HCT116 (cell line): ENCODE data around the gene SPDYE3. TPM values are rescaled to one million over a fixed set of nuclear protein-coding genes. Genes with fewer than 3 reads are reported as not detected.

ENCODE experiments used
- ATAC-seq: fragments of 200-7000 bp; cut with Tn5 transposase; 2 replicates; pipeline ENCODE4 v1.9.1; 2020; ENCODE audit warnings: mild to moderate bottlenecking, moderate library complexity
- BruUV-seq: library from RNA; stranded (reverse); fragments of 400-500 nt; replicated peaks from 2 replicates; lab custom pipeline; 2021; lab: Mats Ljungman, UMichigan
- CTCF ChIA-PET: fragments of 300-600 bp; sonication (Branson Sonifier 250); formaldehyde crosslinking; loops from one replicate; lab custom pipeline; 2021; ENCODE audit warnings: antibody characterized with exemption; lab: Charles Lee
- POLR2A ChIA-PET: fragments of 300-600, 350-600 bp; sonication (Branson Sonifier 250); formaldehyde crosslinking; loops from one replicate; lab custom pipeline; 2021; ENCODE audit warnings: antibody characterized with exemption; lab: Charles Lee
- RAD21 ChIA-PET, 2 experiments: fragments of 300-600 bp; sonication (Branson Sonifier 250); formaldehyde crosslinking; loops; one replicate each; lab custom pipeline; 2023; ENCODE audit warnings: low total read pairs in 2 of 2; ENCODE audit not compliant: uncharacterized antibody in 2 of 2, unreplicated experiment in 2 of 2, low non-redundant PET in 1 of 2; lab: Charles Lee
- DNase-seq: peaks from one replicate; pipeline ENCODE4 v3.0.0-alpha.2; 2010; ENCODE audit warnings: low read depth, low spot score
- H2AFZ ChIP-seq: fragments of 200-600 bp; shearing (Covaris generic), sonication (generic); 2 replicates; pipeline ENCODE4 v1.6.1; 2017; ENCODE audit warnings: low read depth, mixed run types, mixed read lengths, antibody characterized with exemption, low read length; ENCODE audit not compliant: poor library complexity, severe bottlenecking
- H3K27ac ChIP-seq: 2 replicates; pipeline ENCODE4 v1.5.1; 2012; ENCODE audit warnings: low read depth, low read length
- H3K27me3 ChIP-seq: fragments of 200-600 bp; sonication (generic); 2 replicates; pipeline ENCODE4 v1.6.1; 2016; ENCODE audit warnings: mixed run types, low read length, mixed read lengths; ENCODE audit not compliant: insufficient read depth
- H3K36me3 ChIP-seq, 2 experiments: fragments of 200-500 bp in 1 of 2; fragments of 200-600 bp in 1 of 2; sonication (Bioruptor generic) in 1 of 2; sonication (generic) in 1 of 2; 2 replicates each; pipeline versions ENCODE4 v1.5.1 to v1.6.1; 2014 to 2016; ENCODE audit warnings: low read length in 2 of 2, inconsistent platforms in 1 of 2, mixed read lengths in 1 of 2, mixed run types in 1 of 2; ENCODE audit not compliant: insufficient read depth in 2 of 2, control insufficient read depth in 1 of 2
- H3K4me1 ChIP-seq, 2 experiments: fragments of 200-600 bp in 1 of 2; sonication (generic) in 1 of 2; 2 replicates each; pipeline versions ENCODE4 v1.5.1 to v1.6.1; 2012 to 2017; ENCODE audit warnings: low read length in 2 of 2, inconsistent platforms in 1 of 2, mild to moderate bottlenecking in 1 of 2, mixed read lengths in 1 of 2, mixed run types in 1 of 2, moderate library complexity in 1 of 2; ENCODE audit not compliant: insufficient read depth in 2 of 2, control insufficient read depth in 1 of 2
- H3K4me2 ChIP-seq: fragments of 200-600 bp; sonication (generic); 2 replicates; pipeline ENCODE4 v1.6.1; 2017; ENCODE audit warnings: mixed run types, low read length, mixed read lengths
- H3K4me3 ChIP-seq, 2 experiments: fragments of 200-600 bp in 1 of 2; sonication (generic) in 1 of 2; replicated peaks in 1 of 2; 2 replicates each; pipeline ENCODE4 v1.5.1; 2011 to 2016; ENCODE audit warnings: low read length in 2 of 2, control low read depth in 1 of 2, low read depth in 1 of 2, mild to moderate bottlenecking in 1 of 2, mixed read lengths in 1 of 2, mixed run types in 1 of 2
- H3K79me2 ChIP-seq: fragments of 200-600 bp; sonication (generic); 2 replicates; pipeline ENCODE4 v1.6.1; 2017; ENCODE audit warnings: mild to moderate bottlenecking, mixed run types, low read length, moderate library complexity, mixed read lengths; ENCODE audit not compliant: insufficient read depth
- H3K9ac ChIP-seq: fragments of 200-600 bp; sonication (generic); 2 replicates; pipeline ENCODE4 v1.6.1; 2016; ENCODE audit warnings: low read length, mixed read lengths
- H3K9me2 ChIP-seq: fragments of 200-600 bp; sonication (generic), shearing (Covaris generic); 2 replicates; pipeline ENCODE4 v1.6.1; 2017; ENCODE audit warnings: mixed run types, mild to moderate bottlenecking, moderate library complexity; ENCODE audit not compliant: insufficient read depth
- H3K9me3 ChIP-seq, 2 experiments: fragments of 200-500 bp in 1 of 2; fragments of 200-600 bp in 1 of 2; sonication (Bioruptor generic) in 1 of 2; sonication (generic) in 1 of 2; 2 replicates each; pipeline ENCODE4 v1.6.1; 2014 to 2017; ENCODE audit warnings: low read length in 2 of 2, mixed read lengths in 2 of 2, inconsistent platforms in 1 of 2, low read depth in 1 of 2, mild to moderate bottlenecking in 1 of 2, mixed run types in 1 of 2, moderate library complexity in 1 of 2; ENCODE audit not compliant: control insufficient read depth in 1 of 2, insufficient read depth in 1 of 2
- H4K20me1 ChIP-seq: fragments of 200-600 bp; sonication (generic), shearing (Covaris generic); 2 replicates; pipeline ENCODE4 v1.6.1; 2017; ENCODE audit warnings: mixed run types, mild to moderate bottlenecking, moderate library complexity; ENCODE audit not compliant: insufficient read depth
- CEBPB ChIP-seq: IDR thresholded peaks from 2 replicates; pipeline ENCODE4 v1.6.1; 2012; ENCODE audit warnings: low read depth
- EGR1 ChIP-seq: IDR thresholded peaks from 2 replicates; pipeline ENCODE4 v1.6.1; 2012; ENCODE audit warnings: low read depth
- EZH2 ChIP-seq: fragments of 200-600 bp; sonication (generic); IDR thresholded peaks from 2 replicates; pipeline ENCODE4 v1.6.1; 2017; ENCODE audit warnings: antibody characterized with exemption, mixed run types
- EZH2phosphoT487 ChIP-seq: fragments of 200-600 bp; IDR thresholded peaks from 2 replicates; pipeline ENCODE4 v1.6.1; 2018; ENCODE audit warnings: antibody characterized with exemption, borderline replicate concordance
- FOSL1 ChIP-seq: IDR thresholded peaks from 2 replicates; pipeline ENCODE4 v1.6.1; 2012; ENCODE audit warnings: low read depth
- POLR2AphosphoS5 ChIP-seq: IDR thresholded peaks from 2 replicates; pipeline ENCODE4 v1.6.1; 2011; ENCODE audit warnings: mild to moderate bottlenecking, low read depth, low read length, moderate library complexity
- RAD21 ChIP-seq: IDR thresholded peaks from 2 replicates; pipeline ENCODE4 v1.6.1; 2012; ENCODE audit warnings: low read depth, mild to moderate bottlenecking
- SRF ChIP-seq: IDR thresholded peaks from 2 replicates; pipeline ENCODE4 v1.6.1; 2012; ENCODE audit warnings: low read depth
- TCF7L2 ChIP-seq: IDR thresholded peaks from 2 replicates; pipeline ENCODE4 v1.7.0; 2011; ENCODE audit warnings: borderline replicate concordance, inconsistent platforms; ENCODE audit not compliant: insufficient read depth, insufficient read length; ENCODE audit errors: extremely low read depth
- YY1 ChIP-seq: IDR thresholded peaks from 2 replicates; pipeline ENCODE4 v1.6.1; 2011; ENCODE audit warnings: low read length, low read depth, moderate library complexity, mild to moderate bottlenecking; ENCODE audit not compliant: insufficient replicate concordance; ENCODE audit errors: extremely low read depth
- ZNF274 ChIP-seq: fragments of 200-500 bp; sonication (Bioruptor generic); IDR thresholded peaks from 2 replicates; pipeline ENCODE4 v1.6.1; 2014; ENCODE audit warnings: mild to moderate bottlenecking, low read depth, low read length, inconsistent platforms
- intact Hi-C: fragments of 100-400 bp; cut with micrococcal nuclease; formaldehyde crosslinking; loops from 2 replicates; pipeline ENCODE4 v1.10.0; 2022
- total RNA-seq: library from RNA; stranded (reverse); gene quantifications from one replicate; pipeline ENCODE4 v1.2.1, GENCODE V29; 2021; ENCODE audit not compliant: unreplicated experiment
- TF ChIP-seq, protein P1 (sequence below): IDR thresholded peaks from 2 replicates; pipeline ENCODE4 v1.6.1; 2011; ENCODE audit warnings: mild to moderate bottlenecking, low read length, moderate library complexity; ENCODE audit not compliant: insufficient replicate concordance; ENCODE audit errors: extremely low read depth
- TF ChIP-seq, protein P2 (sequence below): IDR thresholded peaks from 2 replicates; pipeline ENCODE4 v1.6.1; 2012
- TF ChIP-seq, protein P3 (sequence below): IDR thresholded peaks from 2 replicates; pipeline ENCODE4 v1.6.1; 2012; ENCODE audit warnings: low read depth
- TF ChIP-seq, protein P4 (sequence below), 3 experiments: fragments of 200-600 bp in 1 of 3; sonication (generic) in 1 of 3; IDR thresholded peaks in 2 of 3; conservative IDR thresholded peaks in 1 of 3; 2 replicates each; pipeline ENCODE4 v1.5.1; 2012 to 2017; ENCODE audit warnings: low read depth in 2 of 3, low read length in 2 of 3, antibody characterized with exemption in 1 of 3, borderline replicate concordance in 1 of 3, control low read depth in 1 of 3, mild to moderate bottlenecking in 1 of 3, mixed read lengths in 1 of 3, mixed run types in 1 of 3, moderate library complexity in 1 of 3; ENCODE audit not compliant: insufficient read depth in 1 of 3
- TF ChIP-seq, protein P5 (sequence below): IDR thresholded peaks from 2 replicates; pipeline ENCODE4 v1.6.1; 2012

The SPDYE3 gene
- total RNA-seq, 1 experiment from 2014 or later: not detected

DNA sequence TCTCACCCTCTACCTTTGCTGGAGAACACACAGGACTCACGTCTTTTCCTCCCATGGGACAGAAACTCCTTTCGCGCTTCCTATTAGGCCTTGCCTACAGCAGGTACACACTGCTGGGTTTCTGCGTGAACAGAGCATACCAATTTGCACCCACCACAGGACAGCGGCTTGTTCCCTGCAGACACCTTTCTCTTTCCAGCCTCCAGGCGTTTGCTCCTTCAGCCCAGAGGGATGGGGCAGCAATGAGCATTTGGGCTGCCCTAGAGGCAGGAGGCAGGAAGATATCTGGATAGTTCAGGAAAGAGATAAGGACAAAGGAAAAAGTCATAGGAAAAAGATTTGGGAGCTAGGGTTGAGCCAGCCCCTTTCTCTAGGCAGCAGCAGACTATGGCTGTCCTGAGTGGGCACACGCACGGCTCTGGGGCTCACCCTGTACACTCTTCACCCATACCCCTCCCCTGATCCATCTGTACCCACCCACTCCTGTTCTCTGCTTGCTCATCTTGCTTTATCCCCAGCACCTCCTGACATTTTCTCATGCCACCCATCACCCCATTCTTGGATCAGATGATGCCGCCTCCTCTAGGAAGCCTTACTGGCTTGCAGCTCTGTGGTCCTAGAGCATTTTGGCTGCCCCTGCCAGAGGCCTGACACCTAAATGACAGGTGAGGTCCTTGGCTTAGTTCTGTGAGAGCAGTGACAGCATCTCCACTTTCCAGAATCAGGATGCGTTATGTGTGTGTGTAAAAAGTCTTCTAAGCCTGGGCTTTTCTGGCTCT lies 40.7 kb upstream of the SPDYE3 start:
- BruUV-seq: no TSS peak
- no peaks in the 10 kb centered on the region for H3K36me3 ChIP-seq
- H2AFZ ChIP-seq: no peak overlapping the region
- intact Hi-C loops: no loop called here
- no peak overlapping the region for H3K4me3 ChIP-seq
- H4K20me1 ChIP-seq: no peaks in the 10 kb centered on the region
- ATAC-seq (no peak), DNase-seq (no peak)
- H3K9me3 ChIP-seq: no peaks in the 10 kb centered on the region
- H3K79me2 ChIP-seq: peaks cover 13% of the 10 kb centered on the region; the same call in 1 of the 2 replicates
- H3K4me1 ChIP-seq: peaks cover 53 to 72% of the 10 kb centered on the region in 2 experiments
- H3K9me2 ChIP-seq: no peaks in the 10 kb centered on the region
- CTCF ChIA-PET: no interaction called here
- RAD21 ChIA-PET: no interaction called here
- no peaks in the 10 kb centered on the region for H3K27me3 ChIP-seq
- 0 out of 2 replicates have a peak overlapping the region, but pooled peaks have one; percentile 10 for H3K4me2 ChIP-seq
- no peak for TF ChIP-seq EGR1
- TF ChIP-seq EZH2phosphoT487: no peak
- TF ChIP-seq, protein P1, sequence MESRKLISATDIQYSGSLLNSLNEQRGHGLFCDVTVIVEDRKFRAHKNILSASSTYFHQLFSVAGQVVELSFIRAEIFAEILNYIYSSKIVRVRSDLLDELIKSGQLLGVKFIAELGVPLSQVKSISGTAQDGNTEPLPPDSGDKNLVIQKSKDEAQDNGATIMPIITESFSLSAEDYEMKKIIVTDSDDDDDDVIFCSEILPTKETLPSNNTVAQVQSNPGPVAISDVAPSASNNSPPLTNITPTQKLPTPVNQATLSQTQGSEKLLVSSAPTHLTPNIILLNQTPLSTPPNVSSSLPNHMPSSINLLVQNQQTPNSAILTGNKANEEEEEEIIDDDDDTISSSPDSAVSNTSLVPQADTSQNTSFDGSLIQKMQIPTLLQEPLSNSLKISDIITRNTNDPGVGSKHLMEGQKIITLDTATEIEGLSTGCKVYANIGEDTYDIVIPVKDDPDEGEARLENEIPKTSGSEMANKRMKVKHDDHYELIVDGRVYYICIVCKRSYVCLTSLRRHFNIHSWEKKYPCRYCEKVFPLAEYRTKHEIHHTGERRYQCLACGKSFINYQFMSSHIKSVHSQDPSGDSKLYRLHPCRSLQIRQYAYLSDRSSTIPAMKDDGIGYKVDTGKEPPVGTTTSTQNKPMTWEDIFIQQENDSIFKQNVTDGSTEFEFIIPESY: no peak
- no peak for TF ChIP-seq YY1
- TF ChIP-seq, protein P2, sequence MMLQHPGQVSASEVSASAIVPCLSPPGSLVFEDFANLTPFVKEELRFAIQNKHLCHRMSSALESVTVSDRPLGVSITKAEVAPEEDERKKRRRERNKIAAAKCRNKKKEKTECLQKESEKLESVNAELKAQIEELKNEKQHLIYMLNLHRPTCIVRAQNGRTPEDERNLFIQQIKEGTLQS: no peak
- TF ChIP-seq, protein P3, sequence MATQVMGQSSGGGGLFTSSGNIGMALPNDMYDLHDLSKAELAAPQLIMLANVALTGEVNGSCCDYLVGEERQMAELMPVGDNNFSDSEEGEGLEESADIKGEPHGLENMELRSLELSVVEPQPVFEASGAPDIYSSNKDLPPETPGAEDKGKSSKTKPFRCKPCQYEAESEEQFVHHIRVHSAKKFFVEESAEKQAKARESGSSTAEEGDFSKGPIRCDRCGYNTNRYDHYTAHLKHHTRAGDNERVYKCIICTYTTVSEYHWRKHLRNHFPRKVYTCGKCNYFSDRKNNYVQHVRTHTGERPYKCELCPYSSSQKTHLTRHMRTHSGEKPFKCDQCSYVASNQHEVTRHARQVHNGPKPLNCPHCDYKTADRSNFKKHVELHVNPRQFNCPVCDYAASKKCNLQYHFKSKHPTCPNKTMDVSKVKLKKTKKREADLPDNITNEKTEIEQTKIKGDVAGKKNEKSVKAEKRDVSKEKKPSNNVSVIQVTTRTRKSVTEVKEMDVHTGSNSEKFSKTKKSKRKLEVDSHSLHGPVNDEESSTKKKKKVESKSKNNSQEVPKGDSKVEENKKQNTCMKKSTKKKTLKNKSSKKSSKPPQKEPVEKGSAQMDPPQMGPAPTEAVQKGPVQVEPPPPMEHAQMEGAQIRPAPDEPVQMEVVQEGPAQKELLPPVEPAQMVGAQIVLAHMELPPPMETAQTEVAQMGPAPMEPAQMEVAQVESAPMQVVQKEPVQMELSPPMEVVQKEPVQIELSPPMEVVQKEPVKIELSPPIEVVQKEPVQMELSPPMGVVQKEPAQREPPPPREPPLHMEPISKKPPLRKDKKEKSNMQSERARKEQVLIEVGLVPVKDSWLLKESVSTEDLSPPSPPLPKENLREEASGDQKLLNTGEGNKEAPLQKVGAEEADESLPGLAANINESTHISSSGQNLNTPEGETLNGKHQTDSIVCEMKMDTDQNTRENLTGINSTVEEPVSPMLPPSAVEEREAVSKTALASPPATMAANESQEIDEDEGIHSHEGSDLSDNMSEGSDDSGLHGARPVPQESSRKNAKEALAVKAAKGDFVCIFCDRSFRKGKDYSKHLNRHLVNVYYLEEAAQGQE: no peak
- no peak for TF ChIP-seq CEBPB
- no peak for TF ChIP-seq POLR2AphosphoS5
- TF ChIP-seq SRF: no peak
- no peak for TF ChIP-seq TCF7L2
- TF ChIP-seq, protein P4, sequence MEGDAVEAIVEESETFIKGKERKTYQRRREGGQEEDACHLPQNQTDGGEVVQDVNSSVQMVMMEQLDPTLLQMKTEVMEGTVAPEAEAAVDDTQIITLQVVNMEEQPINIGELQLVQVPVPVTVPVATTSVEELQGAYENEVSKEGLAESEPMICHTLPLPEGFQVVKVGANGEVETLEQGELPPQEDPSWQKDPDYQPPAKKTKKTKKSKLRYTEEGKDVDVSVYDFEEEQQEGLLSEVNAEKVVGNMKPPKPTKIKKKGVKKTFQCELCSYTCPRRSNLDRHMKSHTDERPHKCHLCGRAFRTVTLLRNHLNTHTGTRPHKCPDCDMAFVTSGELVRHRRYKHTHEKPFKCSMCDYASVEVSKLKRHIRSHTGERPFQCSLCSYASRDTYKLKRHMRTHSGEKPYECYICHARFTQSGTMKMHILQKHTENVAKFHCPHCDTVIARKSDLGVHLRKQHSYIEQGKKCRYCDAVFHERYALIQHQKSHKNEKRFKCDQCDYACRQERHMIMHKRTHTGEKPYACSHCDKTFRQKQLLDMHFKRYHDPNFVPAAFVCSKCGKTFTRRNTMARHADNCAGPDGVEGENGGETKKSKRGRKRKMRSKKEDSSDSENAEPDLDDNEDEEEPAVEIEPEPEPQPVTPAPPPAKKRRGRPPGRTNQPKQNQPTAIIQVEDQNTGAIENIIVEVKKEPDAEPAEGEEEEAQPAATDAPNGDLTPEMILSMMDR (IDR thresholded peaks at IDR 0.05 in 2 of 3, conservative IDR thresholded peaks at IDR 0.05 in 1 of 3; ENCODE audit: borderline replicate concordance in 1 of 3, insufficient read depth in 1 of 3, low read depth in 2 of 3, low read length in 2 of 3): no peak
- no peak for TF ChIP-seq FOSL1
- TF ChIP-seq, protein P5, sequence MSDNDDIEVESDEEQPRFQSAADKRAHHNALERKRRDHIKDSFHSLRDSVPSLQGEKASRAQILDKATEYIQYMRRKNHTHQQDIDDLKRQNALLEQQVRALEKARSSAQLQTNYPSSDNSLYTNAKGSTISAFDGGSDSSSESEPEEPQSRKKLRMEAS: no peak
- no peak for TF ChIP-seq ZNF274
- TF ChIP-seq EZH2: no peak
- TF ChIP-seq RAD21: no peak
- no peak overlapping the region for H3K9ac ChIP-seq
- H3K27ac ChIP-seq: no peak overlapping the region
- POLR2A ChIA-PET: no interaction called here
